ENCODE measurements around the gene MAML2. TPM values are rescaled to one million over a fixed set of nuclear protein-coding genes. Genes with fewer than 3 reads are reported as not detected.

MAML2 gene
- total RNA-seq, 4 donors from 2014 or later: 34.2 to 49.8 (median 44.4) TPM

DNA sequence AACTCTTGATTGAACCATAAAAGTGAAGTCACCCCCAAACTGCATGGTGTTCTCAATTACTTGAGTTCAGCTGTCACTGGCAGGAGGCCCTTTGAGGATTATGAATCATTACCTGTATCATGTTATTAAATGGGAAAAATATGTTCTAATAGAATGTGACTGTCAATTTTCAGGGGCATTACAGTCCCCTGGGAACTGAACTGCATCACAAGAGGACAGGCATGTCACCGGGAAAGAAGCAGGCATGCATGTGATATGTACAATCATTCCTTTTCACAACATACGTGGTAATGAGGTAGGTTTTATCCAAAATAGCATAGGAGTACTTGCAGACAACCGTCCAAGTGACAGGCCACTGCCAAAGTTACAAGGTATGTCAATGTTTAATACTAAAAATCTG, 165.8 kb downstream of the MAML2 start:
- TF ChIP-seq, protein P1, sequence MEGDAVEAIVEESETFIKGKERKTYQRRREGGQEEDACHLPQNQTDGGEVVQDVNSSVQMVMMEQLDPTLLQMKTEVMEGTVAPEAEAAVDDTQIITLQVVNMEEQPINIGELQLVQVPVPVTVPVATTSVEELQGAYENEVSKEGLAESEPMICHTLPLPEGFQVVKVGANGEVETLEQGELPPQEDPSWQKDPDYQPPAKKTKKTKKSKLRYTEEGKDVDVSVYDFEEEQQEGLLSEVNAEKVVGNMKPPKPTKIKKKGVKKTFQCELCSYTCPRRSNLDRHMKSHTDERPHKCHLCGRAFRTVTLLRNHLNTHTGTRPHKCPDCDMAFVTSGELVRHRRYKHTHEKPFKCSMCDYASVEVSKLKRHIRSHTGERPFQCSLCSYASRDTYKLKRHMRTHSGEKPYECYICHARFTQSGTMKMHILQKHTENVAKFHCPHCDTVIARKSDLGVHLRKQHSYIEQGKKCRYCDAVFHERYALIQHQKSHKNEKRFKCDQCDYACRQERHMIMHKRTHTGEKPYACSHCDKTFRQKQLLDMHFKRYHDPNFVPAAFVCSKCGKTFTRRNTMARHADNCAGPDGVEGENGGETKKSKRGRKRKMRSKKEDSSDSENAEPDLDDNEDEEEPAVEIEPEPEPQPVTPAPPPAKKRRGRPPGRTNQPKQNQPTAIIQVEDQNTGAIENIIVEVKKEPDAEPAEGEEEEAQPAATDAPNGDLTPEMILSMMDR (IDR thresholded peaks at IDR 0.05): no peak
- no peak for ATAC-seq (ENCODE audit: low FRiP score)
- DNase-seq (ENCODE audit: low spot score): no peak

DNA sequence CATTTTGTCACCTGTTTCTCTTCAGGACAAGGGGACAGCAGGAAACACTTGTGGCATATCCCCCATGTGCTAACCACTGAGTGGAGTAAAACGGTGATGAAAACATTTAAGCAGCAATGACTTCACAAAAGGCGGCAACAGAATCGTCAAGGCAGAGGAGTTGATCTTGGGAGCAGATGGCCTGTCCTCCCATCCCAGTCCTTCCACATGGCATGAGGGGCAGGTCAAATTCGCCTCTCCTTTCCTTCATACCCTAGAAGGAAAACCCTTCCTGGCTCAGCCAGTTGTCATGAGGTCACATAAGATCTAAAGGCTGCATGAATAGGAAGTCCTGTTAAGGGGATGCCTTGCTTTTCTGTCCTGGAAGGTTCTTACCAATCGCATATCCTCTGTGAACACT, 169.1 kb downstream of the MAML2 start:
- ATAC-seq (ENCODE audit: low FRiP score) (no peak), DNase-seq (ENCODE audit: low spot score) (no peak)
- TF ChIP-seq, protein P1 (IDR thresholded peaks at IDR 0.05): no peak

DNA sequence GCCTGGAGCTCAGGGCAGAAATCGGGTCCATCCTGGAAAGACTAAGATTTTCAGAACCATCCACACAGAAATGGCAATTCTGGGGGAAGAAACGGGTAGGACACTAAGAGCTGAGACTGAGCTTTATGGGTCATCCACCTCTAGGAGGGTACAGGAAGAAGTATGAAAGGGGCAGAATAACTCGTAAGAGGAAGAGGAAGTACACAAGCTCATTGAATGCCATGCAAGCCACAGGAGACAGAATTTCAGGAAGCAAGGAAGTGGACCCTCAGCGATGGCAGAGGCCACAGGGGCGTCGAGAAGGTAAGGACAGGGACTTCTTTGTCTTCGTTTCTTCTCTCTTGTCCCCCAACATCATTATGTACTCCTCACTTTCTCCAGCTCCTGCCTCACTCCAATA, 169.6 kb downstream of the MAML2 start:
- TF ChIP-seq, protein P1 (IDR thresholded peaks at IDR 0.05): no peak
- ATAC-seq (ENCODE audit: low FRiP score): no peak
- no peak for DNase-seq (ENCODE audit: low spot score)

DNA sequence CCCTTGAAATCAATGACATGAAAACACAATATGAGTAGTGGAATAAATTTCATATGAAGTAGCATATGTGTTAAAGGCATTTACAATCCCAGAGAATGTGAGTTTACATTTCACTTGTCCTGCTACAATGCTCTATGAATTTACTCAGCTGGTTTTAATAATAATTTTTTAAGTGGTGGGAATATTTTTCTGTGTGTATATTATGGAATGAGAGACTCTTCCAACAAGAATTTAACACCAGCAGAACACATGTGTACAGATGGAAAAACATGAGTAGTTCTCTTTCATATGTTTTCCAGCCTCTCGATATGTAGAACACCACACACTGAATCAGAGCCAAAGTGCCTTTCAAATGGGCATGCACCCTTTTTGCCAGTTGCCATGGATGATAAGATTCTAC, 170.4 kb downstream of the MAML2 start:
- TF ChIP-seq, protein P1 (IDR thresholded peaks at IDR 0.05): no peak
- no peak for ATAC-seq (ENCODE audit: low FRiP score)
- no peak for DNase-seq (ENCODE audit: low spot score)

DNA sequence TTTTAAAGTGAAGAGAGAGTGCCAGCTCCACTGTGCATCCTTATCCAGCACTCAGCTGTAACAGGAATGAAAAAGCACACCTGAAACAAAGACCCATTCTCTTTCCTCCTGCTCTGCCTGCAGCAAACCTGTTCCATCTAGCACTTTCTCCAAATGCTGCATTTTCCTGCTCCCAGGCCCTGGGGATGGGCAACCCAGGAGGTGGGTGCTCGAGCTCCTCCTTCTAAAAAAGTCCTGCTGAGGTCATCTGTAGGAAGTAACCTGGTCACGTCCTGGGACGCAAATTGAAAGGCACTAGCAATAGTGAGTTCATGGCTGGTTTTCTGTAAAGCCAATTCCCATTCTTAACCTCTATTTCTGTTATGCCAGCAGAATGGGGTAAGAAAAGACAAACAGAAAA, 173.7 kb downstream of the MAML2 start:
- ATAC-seq (ENCODE audit: low FRiP score) (peak; percentile 8), DNase-seq (ENCODE audit: low spot score) (no peak)
- TF ChIP-seq, protein P1 (IDR thresholded peaks at IDR 0.05): no peak

DNA sequence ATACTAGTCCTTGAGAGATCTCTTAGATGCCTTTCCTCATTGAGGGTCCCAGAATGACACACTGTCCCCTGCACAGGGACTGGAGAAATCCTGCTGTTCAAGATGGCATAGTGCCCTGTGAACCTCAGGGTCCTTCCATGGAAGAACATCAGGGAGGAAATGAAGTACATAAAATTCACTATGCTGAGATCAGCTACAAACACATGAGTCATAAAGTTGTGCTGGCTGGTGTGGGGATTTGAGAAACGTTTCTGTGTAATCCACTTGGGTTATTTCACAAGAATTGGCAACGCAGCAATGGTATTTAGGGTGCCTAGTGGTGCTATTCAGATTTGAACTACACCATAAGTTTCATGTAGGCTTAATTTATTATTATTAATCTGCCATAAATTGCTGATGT, 174.4 kb downstream of the MAML2 start:
- ATAC-seq (ENCODE audit: low FRiP score): peak; percentile 91
- DNase-seq (ENCODE audit: low spot score): no peak
- TF ChIP-seq, protein P1 (IDR thresholded peaks at IDR 0.05): no peak

DNA sequence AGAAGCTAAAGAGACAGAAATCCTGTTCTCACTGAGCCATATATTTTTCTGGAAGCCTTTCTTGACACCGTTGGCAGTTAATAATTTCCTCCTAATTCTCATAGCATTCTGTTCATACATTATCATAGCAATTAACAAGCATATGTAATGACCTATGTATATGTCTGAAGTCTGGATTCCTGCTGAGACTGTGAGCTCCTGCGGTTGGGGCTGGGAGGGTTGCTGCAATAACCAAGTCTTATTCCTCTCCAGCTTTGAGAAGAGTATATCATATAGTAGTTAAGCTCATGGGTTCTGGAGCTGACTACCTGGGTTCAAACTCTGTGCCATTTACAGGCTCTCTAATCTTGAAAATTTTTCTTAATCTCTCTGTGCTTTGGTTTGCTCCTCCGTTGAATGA, 175.2 kb downstream of the MAML2 start:
- no peak for ATAC-seq (ENCODE audit: low FRiP score)
- DNase-seq (ENCODE audit: low spot score): no peak
- TF ChIP-seq, protein P1 (IDR thresholded peaks at IDR 0.05): no peak

All from omental fat pad (tissue), 4 donors.